Neural progenitor cell (in vitro differentiated cells): Measurements from ENCODE around the gene SLC4A4. TPM values are rescaled to one million over a fixed set of nuclear protein-coding genes. Genes with fewer than 3 reads are reported as not detected.

ENCODE experiments used
- DNase-seq: peaks from one replicate; pipeline ENCODE4 v3.0.0-alpha.2; 2016; ENCODE audit warnings: low spot score
- H2AFZ ChIP-seq: fragments of 200-600 bp; sonication (generic); replicated peaks from 2 replicates; pipeline ENCODE4 v1.6.1; 2016; ENCODE audit warnings: antibody characterized with exemption
- H3F3A ChIP-seq: fragments of 200-600 bp; sonication (generic); 2 replicates; pipeline ENCODE4 v1.6.1; 2016; ENCODE audit warnings: antibody characterized with exemption, low read depth
- H3K27ac ChIP-seq: fragments of 200-600 bp; sonication (generic); 2 replicates; pipeline ENCODE4 v1.5.1; 2016; ENCODE audit warnings: mild to moderate bottlenecking
- H3K27me3 ChIP-seq: fragments of 200-600 bp; sonication (generic); 2 replicates; pipeline ENCODE4 v1.6.1; 2016; ENCODE audit warnings: mild to moderate bottlenecking, moderate library complexity
- H3K36me3 ChIP-seq: fragments of 200-600 bp; sonication (generic); 2 replicates; pipeline ENCODE4 v1.5.1; 2016
- H3K4me1 ChIP-seq: fragments of 200-600 bp; sonication (generic); 2 replicates; pipeline ENCODE4 v1.6.1; 2016; ENCODE audit warnings: mixed run types
- H3K4me2 ChIP-seq: fragments of 200-600 bp; sonication (generic); 2 replicates; pipeline ENCODE4 v1.6.1; 2016
- H3K4me3 ChIP-seq: fragments of 200-600 bp; sonication (generic); 2 replicates; pipeline ENCODE4 v1.5.1; 2016
- H3K79me2 ChIP-seq: fragments of 200-600 bp; sonication (generic); 2 replicates; pipeline ENCODE4 v1.6.1; 2016; ENCODE audit warnings: low read depth
- H3K9ac ChIP-seq: fragments of 200-600 bp; sonication (generic); 2 replicates; pipeline ENCODE4 v1.6.1; 2016
- H3K9me3 ChIP-seq: fragments of 200-600 bp; sonication (generic); 2 replicates; pipeline ENCODE4 v1.5.1; 2016; ENCODE audit warnings: low read depth
- H4K20me1 ChIP-seq: fragments of 200-600 bp; sonication (generic); 2 replicates; pipeline ENCODE4 v1.6.1; 2016; ENCODE audit warnings: low read depth
- H3K27ac Mint-ChIP-seq: 3 replicates; pipeline ENCODE4 v1.8.0; 2021; ENCODE audit warnings: mixed read lengths
- H3K27me3 Mint-ChIP-seq: 2 replicates; pipeline ENCODE4 v1.8.0; 2022; ENCODE audit warnings: low read depth, mild to moderate bottlenecking, inconsistent platforms, moderate library complexity, mixed read lengths; ENCODE audit not compliant: insufficient read depth
- H3K36me3 Mint-ChIP-seq: 3 replicates; pipeline ENCODE4 v1.8.0; 2021; ENCODE audit warnings: mixed read lengths
- H3K4me1 Mint-ChIP-seq: 3 replicates; pipeline ENCODE4 v1.8.0; 2021; ENCODE audit warnings: mixed read lengths
- H3K4me3 Mint-ChIP-seq: 3 replicates; pipeline ENCODE4 v1.8.0; 2021; ENCODE audit warnings: mild to moderate bottlenecking, moderate library complexity, mixed read lengths
- H3K9me3 Mint-ChIP-seq: 3 replicates; pipeline ENCODE4 v1.8.0; 2020; ENCODE audit warnings: mixed read lengths
- EZH2 ChIP-seq: fragments of 200-600 bp; sonication (generic); IDR thresholded peaks from 2 replicates; pipeline ENCODE4 v1.6.1; 2017; ENCODE audit warnings: antibody characterized with exemption, mild to moderate bottlenecking, moderate library complexity
- EZH2phosphoT487 ChIP-seq: fragments of 200-600 bp; sonication (generic); IDR thresholded peaks from 2 replicates; pipeline ENCODE4 v1.6.1; 2017; ENCODE audit warnings: antibody characterized with exemption
- total RNA-seq: library from RNA; depleted of rRNA; stranded (reverse); fragments of >200 nt; gene quantifications from 2 replicates; pipeline ENCODE4 v1.2.3, GENCODE V29; 2015; ENCODE audit warnings: low replicate concordance
- TF ChIP-seq, protein P1 (sequence below): fragments of 200-600 bp; sonication (generic); IDR thresholded peaks from 2 replicates; pipeline ENCODE4 v1.5.1; 2017; ENCODE audit warnings: antibody characterized with exemption, mild to moderate bottlenecking

The SLC4A4 gene
- total RNA-seq, 1 donor from 2014 or later: not detected

DNA sequence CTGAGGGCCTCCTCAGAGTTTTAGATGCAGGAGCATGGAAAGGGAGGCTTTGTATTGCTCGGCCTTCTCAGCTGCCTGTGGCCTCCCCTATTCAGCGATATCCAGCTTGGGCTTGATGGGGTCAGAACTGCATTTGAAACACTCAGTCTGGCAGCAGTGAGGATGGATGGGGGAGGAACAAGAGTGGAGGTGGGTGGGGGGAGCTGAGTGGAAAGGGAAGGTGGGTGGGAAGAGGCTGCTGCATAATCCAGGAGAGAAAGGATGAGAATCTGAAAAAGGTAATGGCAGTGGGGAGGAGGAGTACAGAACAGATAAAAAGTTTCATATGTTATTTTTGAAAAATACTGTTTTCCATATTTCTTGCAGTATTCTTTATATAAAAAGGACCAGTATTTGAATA is 202.7 kb downstream of the SLC4A4 start:
- no peaks in the 10 kb centered on the region for H3F3A ChIP-seq
- H3K9ac ChIP-seq: no peak overlapping the region
- Mint-ChIP-seq H3K36me3 (no peaks in the 10 kb centered on the region), H3K27me3 (peaks cover 2% of the 10 kb centered on the region), H3K27ac (no peak overlapping the region), H3K4me3 (no peak overlapping the region), H3K4me1 (peaks cover 5% of the 10 kb centered on the region), H3K9me3 (no peaks in the 10 kb centered on the region)
- H3K4me1 ChIP-seq: no peaks in the 10 kb centered on the region
- no peaks in the 10 kb centered on the region for H3K36me3 ChIP-seq
- no peaks in the 10 kb centered on the region for H3K9me3 ChIP-seq
- H3K79me2 ChIP-seq: no peaks in the 10 kb centered on the region
- H4K20me1 ChIP-seq: no peaks in the 10 kb centered on the region
- H3K4me3 ChIP-seq: no peak overlapping the region
- TF ChIP-seq, protein P1, sequence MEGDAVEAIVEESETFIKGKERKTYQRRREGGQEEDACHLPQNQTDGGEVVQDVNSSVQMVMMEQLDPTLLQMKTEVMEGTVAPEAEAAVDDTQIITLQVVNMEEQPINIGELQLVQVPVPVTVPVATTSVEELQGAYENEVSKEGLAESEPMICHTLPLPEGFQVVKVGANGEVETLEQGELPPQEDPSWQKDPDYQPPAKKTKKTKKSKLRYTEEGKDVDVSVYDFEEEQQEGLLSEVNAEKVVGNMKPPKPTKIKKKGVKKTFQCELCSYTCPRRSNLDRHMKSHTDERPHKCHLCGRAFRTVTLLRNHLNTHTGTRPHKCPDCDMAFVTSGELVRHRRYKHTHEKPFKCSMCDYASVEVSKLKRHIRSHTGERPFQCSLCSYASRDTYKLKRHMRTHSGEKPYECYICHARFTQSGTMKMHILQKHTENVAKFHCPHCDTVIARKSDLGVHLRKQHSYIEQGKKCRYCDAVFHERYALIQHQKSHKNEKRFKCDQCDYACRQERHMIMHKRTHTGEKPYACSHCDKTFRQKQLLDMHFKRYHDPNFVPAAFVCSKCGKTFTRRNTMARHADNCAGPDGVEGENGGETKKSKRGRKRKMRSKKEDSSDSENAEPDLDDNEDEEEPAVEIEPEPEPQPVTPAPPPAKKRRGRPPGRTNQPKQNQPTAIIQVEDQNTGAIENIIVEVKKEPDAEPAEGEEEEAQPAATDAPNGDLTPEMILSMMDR: no peak
- TF ChIP-seq EZH2: no peak
- TF ChIP-seq EZH2phosphoT487: no peak
- H3K27ac ChIP-seq: no peak overlapping the region
- peak overlapping the region; percentile 82 for H2AFZ ChIP-seq
- DNase-seq: no peak
- H3K27me3 ChIP-seq: no peaks in the 10 kb centered on the region
- no peak overlapping the region for H3K4me2 ChIP-seq

DNA sequence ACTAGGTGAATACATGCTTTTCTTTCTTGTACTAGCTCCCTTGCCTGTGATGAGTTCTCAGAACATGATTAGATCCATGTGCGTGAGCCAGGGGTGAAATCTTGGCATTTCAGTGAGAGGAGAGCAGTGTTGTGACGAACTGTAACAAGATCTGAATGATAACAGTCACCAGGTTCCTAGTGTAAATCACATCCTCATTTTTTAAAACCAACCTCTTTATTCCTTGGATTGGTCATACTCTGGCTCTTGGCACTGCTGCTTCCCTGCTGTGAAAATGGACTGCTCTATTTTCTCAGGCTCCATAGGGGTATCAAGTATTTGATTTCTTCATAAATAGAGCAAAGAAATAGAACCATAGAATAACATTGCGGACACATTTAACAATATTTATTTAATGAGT is 206.3 kb downstream of the SLC4A4 start:
- H3K36me3 Mint-ChIP-seq: no peaks in the 10 kb centered on the region
- no peaks in the 10 kb centered on the region for H3F3A ChIP-seq

DNA sequence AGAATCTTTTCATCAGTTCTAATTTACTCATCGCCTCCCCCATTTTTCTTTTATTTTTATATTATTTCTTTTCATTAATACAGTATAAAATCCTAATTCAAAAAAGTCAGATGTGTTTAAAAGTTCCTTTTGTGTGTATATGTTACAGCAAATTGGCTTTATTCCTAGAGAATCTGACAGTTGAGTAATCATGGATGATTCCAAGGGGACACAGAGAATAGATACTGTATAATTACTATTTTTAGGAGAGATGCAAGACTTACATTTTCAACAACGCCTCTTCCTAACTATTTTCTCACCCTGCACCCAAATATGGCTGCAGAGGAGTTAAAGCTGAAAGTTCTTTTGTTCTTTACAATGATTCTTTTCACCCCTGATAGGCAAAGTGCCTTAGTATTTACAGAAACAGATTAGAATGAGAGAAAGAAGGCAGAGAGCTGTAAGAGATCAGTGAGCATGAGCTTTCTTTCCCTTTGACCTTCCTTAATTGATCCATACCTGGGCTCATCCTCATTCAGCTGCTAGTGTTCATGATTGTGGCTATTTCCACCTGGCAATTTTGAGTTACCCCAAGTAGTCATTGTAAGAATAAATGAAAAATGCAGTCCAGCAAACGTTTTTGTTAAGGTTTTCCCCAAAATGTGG is 210.8 kb downstream of the SLC4A4 start:
- no peaks in the 10 kb centered on the region for H3K27me3 ChIP-seq
- no peak for DNase-seq
- Mint-ChIP-seq H3K36me3 (no peaks in the 10 kb centered on the region), H3K9me3 (no peaks in the 10 kb centered on the region), H3K27ac (no peak overlapping the region), H3K27me3 (no peaks in the 10 kb centered on the region), H3K4me1 (no peaks in the 10 kb centered on the region), H3K4me3 (no peak overlapping the region)
- no peaks in the 10 kb centered on the region for H3F3A ChIP-seq
- no peak overlapping the region for H2AFZ ChIP-seq
- no peak overlapping the region for H3K9ac ChIP-seq
- H4K20me1 ChIP-seq: no peaks in the 10 kb centered on the region
- H3K9me3 ChIP-seq: no peaks in the 10 kb centered on the region
- H3K4me2 ChIP-seq: no peak overlapping the region
- H3K27ac ChIP-seq: no peak overlapping the region
- no peak overlapping the region for H3K4me3 ChIP-seq
- TF ChIP-seq EZH2phosphoT487 (no peak), EZH2 (no peak)
- TF ChIP-seq, protein P1: no peak
- H3K36me3 ChIP-seq: no peaks in the 10 kb centered on the region
- peaks cover 11% of the 10 kb centered on the region for H3K4me1 ChIP-seq
- no peaks in the 10 kb centered on the region for H3K79me2 ChIP-seq

More for the DNA sequence above, 206.3 kb downstream of the SLC4A4 start:
- no peak overlapping the region for H3K4me2 ChIP-seq
- Mint-ChIP-seq H3K27me3 (peaks cover 2% of the 10 kb centered on the region), H3K9me3 (no peaks in the 10 kb centered on the region), H3K4me3 (no peak overlapping the region), H3K27ac (no peak overlapping the region), H3K4me1 (peaks cover 5% of the 10 kb centered on the region)
- H2AFZ ChIP-seq: no peak overlapping the region
- DNase-seq: no peak
- no peaks in the 10 kb centered on the region for H3K79me2 ChIP-seq
- H3K27me3 ChIP-seq: no peaks in the 10 kb centered on the region
- no peak overlapping the region for H3K27ac ChIP-seq
- no peaks in the 10 kb centered on the region for H3K36me3 ChIP-seq
- TF ChIP-seq EZH2phosphoT487 (no peak), EZH2 (no peak)
- TF ChIP-seq, protein P1: no peak
- H3K9ac ChIP-seq: no peak overlapping the region
- no peaks in the 10 kb centered on the region for H4K20me1 ChIP-seq
- H3K4me3 ChIP-seq: no peak overlapping the region
- H3K9me3 ChIP-seq: no peaks in the 10 kb centered on the region
- H3K4me1 ChIP-seq: peaks cover 8% of the 10 kb centered on the region
